Measurements from ENCODE around the gene BMPR1A. TPM values are rescaled to one million over a fixed set of nuclear protein-coding genes. Genes with fewer than 3 reads are reported as not detected.

BMPR1A gene
- total RNA-seq, 4 donors from 2014 or later: 17.7 to 35.5 (median 26.8) TPM

GRCh38 chr10:86878983-86879713, 122.7 kb downstream of the BMPR1A start:
- TF ChIP-seq POLR2A (IDR thresholded peaks at IDR 0.05): no peak
- TF ChIP-seq, protein P1, sequence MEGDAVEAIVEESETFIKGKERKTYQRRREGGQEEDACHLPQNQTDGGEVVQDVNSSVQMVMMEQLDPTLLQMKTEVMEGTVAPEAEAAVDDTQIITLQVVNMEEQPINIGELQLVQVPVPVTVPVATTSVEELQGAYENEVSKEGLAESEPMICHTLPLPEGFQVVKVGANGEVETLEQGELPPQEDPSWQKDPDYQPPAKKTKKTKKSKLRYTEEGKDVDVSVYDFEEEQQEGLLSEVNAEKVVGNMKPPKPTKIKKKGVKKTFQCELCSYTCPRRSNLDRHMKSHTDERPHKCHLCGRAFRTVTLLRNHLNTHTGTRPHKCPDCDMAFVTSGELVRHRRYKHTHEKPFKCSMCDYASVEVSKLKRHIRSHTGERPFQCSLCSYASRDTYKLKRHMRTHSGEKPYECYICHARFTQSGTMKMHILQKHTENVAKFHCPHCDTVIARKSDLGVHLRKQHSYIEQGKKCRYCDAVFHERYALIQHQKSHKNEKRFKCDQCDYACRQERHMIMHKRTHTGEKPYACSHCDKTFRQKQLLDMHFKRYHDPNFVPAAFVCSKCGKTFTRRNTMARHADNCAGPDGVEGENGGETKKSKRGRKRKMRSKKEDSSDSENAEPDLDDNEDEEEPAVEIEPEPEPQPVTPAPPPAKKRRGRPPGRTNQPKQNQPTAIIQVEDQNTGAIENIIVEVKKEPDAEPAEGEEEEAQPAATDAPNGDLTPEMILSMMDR (IDR thresholded peaks at IDR 0.05): no peak
- WGBS, 2 donors: 71 to 81% methylated on average over 3 of the region's 3 CpGs
- DNase-seq (ENCODE audit: low spot score in 2 of 2): no peak
- intact Hi-C loops (cut with DNase I; ENCODE audit: low total_unique reads): no loop called here
- H3K4me3 ChIP-seq (ENCODE audit: low read depth, poor library complexity, severe bottlenecking): no peak overlapping the region

GRCh38 chr10:86880971-86881370, 124.6 kb downstream of the BMPR1A start:
- no peak for DNase-seq (ENCODE audit: low spot score in 2 of 2)
- intact Hi-C loops (cut with DNase I; ENCODE audit: low total_unique reads): no loop called here
- TF ChIP-seq, protein P1 (IDR thresholded peaks at IDR 0.05): no peak
- no peak for TF ChIP-seq POLR2A (IDR thresholded peaks at IDR 0.05)
- 90 to 91% methylated on average over 4 of the region's 4 CpGs for WGBS, 2 donors
- no peak overlapping the region for H3K4me3 ChIP-seq (ENCODE audit: low read depth, poor library complexity, severe bottlenecking)

GRCh38 chr10:86888585-86889381, 132.4 kb downstream of the BMPR1A start:
- intact Hi-C loops (cut with DNase I; ENCODE audit: low total_unique reads): no loop called here
- DNase-seq (ENCODE audit: low spot score in 2 of 2): no peak
- H3K4me3 ChIP-seq (ENCODE audit: low read depth, poor library complexity, severe bottlenecking): no peak overlapping the region
- WGBS, 2 donors: 60 to 70% methylated on average over 7 of the region's 7 CpGs
- no peak for TF ChIP-seq POLR2A (IDR thresholded peaks at IDR 0.05)
- TF ChIP-seq, protein P1 (IDR thresholded peaks at IDR 0.05): no peak

GRCh38 chr10:86889997-86890396, 133.6 kb downstream of the BMPR1A start:
- intact Hi-C loops (cut with DNase I; ENCODE audit: low total_unique reads): loop anchor here (10.0 kb wide), 1 partner anchor 195 kb away; no protein-coding TSS in a partner anchor
- 56 to 73% methylated on average over 3 of the region's 3 CpGs for WGBS, 2 donors
- TF ChIP-seq, protein P1 (IDR thresholded peaks at IDR 0.05): no peak
- no peak for TF ChIP-seq POLR2A (IDR thresholded peaks at IDR 0.05)
- no peak overlapping the region for H3K4me3 ChIP-seq (ENCODE audit: low read depth, poor library complexity, severe bottlenecking)
- DNase-seq (ENCODE audit: low spot score in 2 of 2): no peak

GRCh38 chr10:86898511-86898910, 142.1 kb downstream of the BMPR1A start:
- H3K4me3 ChIP-seq (ENCODE audit: low read depth, poor library complexity, severe bottlenecking): no peak overlapping the region
- WGBS, 2 donors: 61 to 63% methylated on average over 4 of the region's 4 CpGs
- TF ChIP-seq, protein P1 (IDR thresholded peaks at IDR 0.05): no peak
- no peak for TF ChIP-seq POLR2A (IDR thresholded peaks at IDR 0.05)
- intact Hi-C loops (cut with DNase I; ENCODE audit: low total_unique reads): loop anchor here (10.0 kb wide), 1 partner anchor 204 kb away; no protein-coding TSS in a partner anchor
- no peak for DNase-seq (ENCODE audit: low spot score in 2 of 2)

All from lower leg skin (tissue), 4 donors.